Spinal cord (tissue), 10 donors: ENCODE measurements around the gene UBE2V1. TPM values are rescaled to one million over a fixed set of nuclear protein-coding genes. Genes with fewer than 3 reads are reported as not detected.
"Not testable (repeated sequence)": the region's sequence is repeated elsewhere in the genome, so short reads cannot be mapped to it uniquely, and the experiment has no call there.

ENCODE experiments used
- DNase-seq, 6 donors: peaks; one replicate each; pipeline versions ENCODE4 v3.0.0 to v3.0.0-alpha.2; 2013 to 2015; ENCODE audit warnings: low spot score in 6 of 6, low read depth in 4 of 6
- H3K27ac ChIP-seq: one replicate; pipeline ENCODE4 v1.5.1; 2013; ENCODE audit warnings: low read depth, low read length, control low read depth
- H3K27me3 ChIP-seq: one replicate; pipeline ENCODE4 v1.6.1; 2013; ENCODE audit warnings: low read length; ENCODE audit not compliant: control insufficient read depth, insufficient read depth
- H3K36me3 ChIP-seq: one replicate; pipeline ENCODE4 v1.6.1; 2013; ENCODE audit warnings: low read length; ENCODE audit not compliant: control insufficient read depth, insufficient read depth
- H3K4me1 ChIP-seq: one replicate; pipeline ENCODE4 v1.6.1; 2013; ENCODE audit warnings: low read length; ENCODE audit not compliant: control insufficient read depth, insufficient read depth
- H3K4me3 ChIP-seq: one replicate; pipeline ENCODE4 v1.5.1; 2013; ENCODE audit warnings: low read depth, low read length, control low read depth
- H3K9me3 ChIP-seq: one replicate; pipeline ENCODE4 v1.6.1; 2013; ENCODE audit warnings: low read length; ENCODE audit not compliant: control insufficient read depth, insufficient read depth
- WGBS: methylation state at CpG from one replicate; pipeline ENCODE4 v1.1.5; 2013; ENCODE audit warnings: missing lambda C conversion rate; ENCODE audit not compliant: insufficient coverage; 5-methylcytosine and 5-hydroxymethylcytosine counted together
- polyA plus RNA-seq, 2 donors: library from polyadenylated mRNA; unstranded; fragments of 120-200 nt; gene quantifications; one replicate each; pipeline ENCODE4 v1.2.1, GENCODE V29; 2013; ENCODE audit not compliant: insufficient read length in 2 of 2
- total RNA-seq, 2 donors: library from RNA; depleted of rRNA in 1 of 2; stranded (reverse); fragments of 120-200 nt in 1 of 2; fragments of >200 nt in 1 of 2; gene quantifications; one replicate each; pipeline versions ENCODE4 v1.2.3 to v1.2.4, GENCODE V29; 2013 to 2014
- donor health status: healthy.

Gene UBE2V1
- total and polyA plus RNA-seq, 4 donors, result 47.8 to 174 (median 111) TPM

DNA sequence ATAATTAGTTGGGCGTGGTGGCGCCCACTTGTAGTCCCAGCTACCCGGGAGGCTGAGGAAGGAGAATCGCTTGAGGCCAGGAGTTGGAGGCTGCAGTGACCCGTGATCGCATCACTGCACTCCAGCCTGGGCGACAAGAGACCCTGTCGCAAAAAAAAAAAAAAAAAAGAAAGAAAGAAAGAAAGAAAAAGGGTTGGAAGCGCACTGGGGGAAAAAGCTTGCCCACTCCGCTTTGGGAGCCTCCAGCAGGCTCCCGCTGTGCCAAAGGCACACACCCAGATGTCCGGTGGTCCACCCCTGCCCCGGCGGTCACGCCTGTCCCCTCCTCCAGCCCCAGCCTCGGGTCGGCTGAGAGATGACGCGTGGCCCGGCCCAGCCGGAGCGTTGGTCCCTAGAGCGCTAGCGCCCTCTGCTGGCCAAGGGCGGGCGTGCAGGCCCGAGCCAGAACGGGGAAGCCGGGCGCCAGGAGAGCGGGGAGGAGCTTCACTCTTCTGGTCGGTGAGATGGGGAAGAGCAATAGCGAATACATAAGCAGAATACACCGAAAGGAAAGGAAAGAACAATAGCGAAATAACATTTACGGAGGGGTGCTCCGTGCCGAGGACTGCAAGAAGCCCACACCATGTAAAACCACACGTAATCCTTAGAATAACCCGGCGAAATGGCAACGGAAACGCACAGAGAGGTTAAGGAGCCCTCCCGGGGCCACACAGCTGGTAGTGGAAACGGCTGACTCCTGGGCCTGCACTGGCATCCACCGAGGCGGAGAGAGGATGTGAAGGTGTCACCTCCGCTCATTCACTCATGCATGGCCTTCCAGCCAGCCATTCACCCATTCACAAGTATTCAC lies 41.7 kb downstream of the UBE2V1 start:
- no peaks in the 10 kb centered on the region for H3K27me3 ChIP-seq
- peak; percentile 67 to 94 (median 78) for DNase-seq
- 9% methylated on average over 30 of the region's 48 CpGs for WGBS
- H3K4me1 ChIP-seq, result peaks cover 14% of the 10 kb centered on the region
- H3K4me3 ChIP-seq, result peak overlapping the region; percentile 33
- no peaks in the 10 kb centered on the region for H3K9me3 ChIP-seq
- H3K36me3 ChIP-seq, result no peaks in the 10 kb centered on the region
- no peak overlapping the region for H3K27ac ChIP-seq

DNA sequence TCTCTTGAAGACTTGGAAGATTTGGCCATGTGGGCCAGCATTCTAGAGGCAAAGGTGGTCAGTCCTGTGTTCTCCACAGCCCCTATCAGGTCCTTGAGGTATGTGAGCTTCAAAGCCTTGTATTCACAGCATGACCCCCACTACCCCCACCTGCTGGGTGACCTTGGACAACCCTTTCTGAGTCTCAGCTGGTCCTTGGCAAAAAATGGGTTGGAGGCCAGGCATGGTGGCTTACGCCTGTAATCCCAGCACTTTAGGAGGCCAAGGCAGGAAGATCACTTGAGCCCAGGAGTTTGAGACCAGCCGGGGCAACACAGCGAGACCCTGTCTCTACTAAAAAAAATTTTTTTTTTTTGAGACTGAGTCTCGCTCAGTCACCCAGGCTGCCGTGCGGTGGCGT lies 42.6 kb downstream of the UBE2V1 start:
- Histone ChIP-seq H3K9me3 (no peaks in the 10 kb centered on the region), H3K4me3 (no peak overlapping the region), H3K36me3 (no peaks in the 10 kb centered on the region), H3K27ac (no peak overlapping the region), H3K4me1 (peaks cover 10% of the 10 kb centered on the region), H3K27me3 (no peaks in the 10 kb centered on the region)
- WGBS, result 97% methylated on average over 7 of the region's 7 CpGs
- DNase-seq, result no peak

DNA sequence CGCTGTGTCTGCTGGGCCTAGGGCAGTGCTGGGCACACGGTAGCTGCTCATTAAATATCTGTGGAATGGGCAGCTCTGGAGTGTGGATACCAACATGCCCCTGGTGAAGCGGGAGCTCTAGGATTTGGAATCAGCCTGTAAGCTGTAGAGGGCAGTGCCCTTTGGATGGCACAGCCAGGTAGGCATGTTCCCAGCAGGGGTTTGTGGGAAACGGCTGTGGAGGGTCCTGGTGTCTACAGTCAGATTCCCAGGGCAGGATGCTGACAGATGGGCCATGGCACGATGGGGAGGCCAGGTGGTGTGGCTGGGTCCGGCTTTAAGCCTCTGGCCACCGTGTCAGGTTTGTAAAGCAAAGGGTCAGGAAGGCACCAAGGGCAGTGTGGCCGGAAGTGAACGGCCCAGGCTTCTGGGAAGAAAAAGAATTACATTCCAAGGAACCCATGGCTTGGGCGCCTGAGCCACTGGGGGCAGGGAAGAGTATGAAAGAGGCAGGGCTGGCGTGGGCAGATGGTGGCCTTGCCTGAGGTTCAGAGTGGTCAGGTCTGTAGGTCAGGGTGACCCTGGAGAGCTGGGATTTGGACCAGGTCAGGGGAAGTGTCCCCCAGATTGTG lies 44.8 kb downstream of the UBE2V1 start:
- Histone ChIP-seq H3K27me3 (no peaks in the 10 kb centered on the region), H3K27ac (no peak overlapping the region), H3K4me3 (no peak overlapping the region), H3K9me3 (no peaks in the 10 kb centered on the region), H3K36me3 (no peaks in the 10 kb centered on the region), H3K4me1 (peaks cover 9% of the 10 kb centered on the region)
- WGBS, result 68% methylated on average over 11 of the region's 11 CpGs
- DNase-seq, result no peak

DNA sequence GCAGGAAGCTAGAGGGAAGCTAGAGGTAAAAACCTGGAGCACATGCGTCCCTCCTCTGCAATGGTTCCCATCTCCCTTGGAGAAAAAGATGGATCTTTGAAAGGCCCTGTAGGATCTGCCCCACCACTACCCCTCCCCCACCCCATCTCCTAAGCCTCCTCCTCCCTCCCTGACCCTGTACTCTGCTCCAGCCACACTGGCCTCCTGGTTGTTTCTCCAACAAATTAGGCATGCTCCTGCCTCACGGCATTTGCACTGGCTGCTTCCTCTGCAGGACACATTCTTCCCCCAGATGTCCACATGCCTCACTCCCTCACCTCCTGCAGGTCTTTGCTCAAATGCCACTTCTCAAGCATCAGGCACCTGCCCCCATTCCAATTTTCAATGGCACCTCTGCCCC lies 45.5 kb downstream of the UBE2V1 start:
- Histone ChIP-seq H3K27me3 (no peaks in the 10 kb centered on the region), H3K36me3 (no peaks in the 10 kb centered on the region), H3K4me1 (peaks cover 9% of the 10 kb centered on the region), H3K4me3 (no peak overlapping the region), H3K27ac (no peak overlapping the region), H3K9me3 (no peaks in the 10 kb centered on the region)
- DNase-seq, result no peak
- WGBS, result 58% methylated on average over 2 of the region's 2 CpGs

DNA sequence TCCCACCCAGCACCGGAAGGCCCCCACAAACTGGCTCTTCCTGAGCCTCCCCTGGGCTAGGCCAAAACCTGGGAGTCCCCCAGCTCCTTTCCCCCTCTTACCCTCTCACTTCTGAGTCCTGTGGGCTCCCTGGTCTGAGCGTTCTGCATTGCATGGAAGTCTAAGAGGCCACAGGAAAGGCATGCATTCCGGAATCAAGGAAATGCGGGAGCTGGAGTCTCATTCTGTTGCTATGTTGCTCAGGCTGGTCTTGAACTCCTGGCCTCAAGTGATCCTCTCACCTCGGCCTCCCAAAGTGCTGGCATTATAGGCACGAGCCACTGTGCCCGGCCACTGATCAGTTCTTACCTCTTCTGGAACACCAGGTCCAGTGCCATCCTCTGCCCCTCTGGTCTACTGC lies 45.9 kb downstream of the UBE2V1 start:
- Histone ChIP-seq H3K9me3 (no peaks in the 10 kb centered on the region), H3K4me1 (peaks cover 9% of the 10 kb centered on the region), H3K4me3 (no peak overlapping the region), H3K27ac (no peak overlapping the region), H3K36me3 (no peaks in the 10 kb centered on the region), H3K27me3 (no peaks in the 10 kb centered on the region)
- WGBS, result 83% methylated on average over 7 of the region's 7 CpGs
- no peak for DNase-seq

DNA sequence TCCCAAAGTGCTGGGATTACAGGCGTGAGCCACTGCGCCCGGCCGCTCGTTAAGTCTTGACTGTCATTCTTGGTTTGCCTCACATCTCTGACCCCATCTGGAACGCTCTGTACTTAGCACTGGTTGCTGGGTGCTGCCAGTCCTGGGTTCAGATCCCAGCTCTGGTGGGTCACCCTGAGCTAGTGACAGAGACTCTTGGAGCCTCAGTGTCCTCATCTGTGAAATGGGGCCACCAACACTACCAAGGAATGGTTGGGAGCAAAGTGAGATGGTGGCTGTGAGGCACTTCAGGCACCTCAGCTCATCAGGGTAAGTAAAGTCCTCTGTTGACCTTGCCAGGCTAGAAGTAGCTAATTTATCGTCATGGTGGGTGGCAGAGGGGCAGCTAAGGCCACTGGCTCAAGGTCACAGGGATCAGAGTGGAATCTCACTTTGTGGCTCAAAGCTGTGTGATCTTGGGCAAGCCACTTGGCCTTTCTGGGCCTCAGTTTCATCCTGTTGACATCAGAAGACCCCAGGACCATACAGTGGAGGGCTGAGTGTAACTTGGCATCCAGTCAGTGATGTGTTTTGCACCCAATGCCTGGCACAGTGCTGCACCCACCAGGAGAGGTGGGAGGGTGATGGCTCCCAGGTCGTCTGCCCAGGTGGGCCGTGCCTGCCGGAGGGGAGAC lies 46.7 kb downstream of the UBE2V1 start:
- no peak overlapping the region for H3K4me3 ChIP-seq
- no peak overlapping the region for H3K27ac ChIP-seq
- H3K27me3 ChIP-seq, result no peaks in the 10 kb centered on the region
- no peaks in the 10 kb centered on the region for H3K36me3 ChIP-seq
- DNase-seq, result no peak
- no peaks in the 10 kb centered on the region for H3K9me3 ChIP-seq
- WGBS, result 96% methylated on average over 10 of the region's 10 CpGs
- H3K4me1 ChIP-seq, result peaks cover 5% of the 10 kb centered on the region

DNA sequence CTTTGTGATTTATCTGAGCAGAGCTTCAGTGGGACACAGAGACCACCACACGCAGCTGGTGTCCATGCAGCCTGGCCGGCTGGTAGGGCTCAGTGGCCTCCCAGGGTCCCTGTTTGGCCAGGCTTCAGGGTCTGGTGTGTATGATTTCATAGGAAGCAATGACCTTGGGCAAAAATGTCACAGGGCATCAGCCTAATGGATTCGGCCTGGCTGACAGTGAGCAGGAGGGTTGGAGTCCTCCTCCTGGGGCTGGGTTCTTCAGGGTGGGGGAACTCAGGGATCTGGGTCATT lies 47.7 kb downstream of the UBE2V1 start:
- Histone ChIP-seq H3K9me3 (no peaks in the 10 kb centered on the region), H3K4me1 (no peaks in the 10 kb centered on the region), H3K27ac (no peak overlapping the region), H3K4me3 (no peak overlapping the region), H3K27me3 (no peaks in the 10 kb centered on the region), H3K36me3 (no peaks in the 10 kb centered on the region)
- no peak for DNase-seq
- WGBS, result 77% methylated on average over 3 of the region's 3 CpGs

DNA sequence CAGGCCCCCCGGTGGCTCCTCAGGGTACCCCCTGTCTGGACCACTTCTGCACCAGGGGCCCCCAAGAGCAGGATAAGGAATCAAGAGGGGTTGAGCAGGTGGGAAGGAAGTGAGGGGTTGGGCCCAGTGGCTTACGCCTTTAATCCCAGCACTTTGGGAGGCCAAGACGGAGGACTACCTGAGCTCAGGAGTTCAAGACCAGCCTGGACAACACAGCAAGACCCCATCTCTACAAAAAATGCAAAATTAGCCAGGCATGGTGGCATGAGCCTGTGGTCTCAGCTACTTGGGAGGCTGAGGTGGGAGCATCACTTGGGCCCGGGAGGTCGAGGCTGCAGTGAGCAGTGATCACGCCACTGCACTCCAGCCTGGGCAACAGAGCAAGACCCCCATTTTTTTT lies 49.2 kb downstream of the UBE2V1 start:
- not testable (repeated sequence) for DNase-seq, H3K4me3 ChIP-seq, H3K27ac ChIP-seq, H3K9me3 ChIP-seq, H3K36me3 ChIP-seq, H3K4me1 ChIP-seq, H3K27me3 ChIP-seq
- WGBS, result 98% methylated on average over 6 of the region's 6 CpGs

DNA sequence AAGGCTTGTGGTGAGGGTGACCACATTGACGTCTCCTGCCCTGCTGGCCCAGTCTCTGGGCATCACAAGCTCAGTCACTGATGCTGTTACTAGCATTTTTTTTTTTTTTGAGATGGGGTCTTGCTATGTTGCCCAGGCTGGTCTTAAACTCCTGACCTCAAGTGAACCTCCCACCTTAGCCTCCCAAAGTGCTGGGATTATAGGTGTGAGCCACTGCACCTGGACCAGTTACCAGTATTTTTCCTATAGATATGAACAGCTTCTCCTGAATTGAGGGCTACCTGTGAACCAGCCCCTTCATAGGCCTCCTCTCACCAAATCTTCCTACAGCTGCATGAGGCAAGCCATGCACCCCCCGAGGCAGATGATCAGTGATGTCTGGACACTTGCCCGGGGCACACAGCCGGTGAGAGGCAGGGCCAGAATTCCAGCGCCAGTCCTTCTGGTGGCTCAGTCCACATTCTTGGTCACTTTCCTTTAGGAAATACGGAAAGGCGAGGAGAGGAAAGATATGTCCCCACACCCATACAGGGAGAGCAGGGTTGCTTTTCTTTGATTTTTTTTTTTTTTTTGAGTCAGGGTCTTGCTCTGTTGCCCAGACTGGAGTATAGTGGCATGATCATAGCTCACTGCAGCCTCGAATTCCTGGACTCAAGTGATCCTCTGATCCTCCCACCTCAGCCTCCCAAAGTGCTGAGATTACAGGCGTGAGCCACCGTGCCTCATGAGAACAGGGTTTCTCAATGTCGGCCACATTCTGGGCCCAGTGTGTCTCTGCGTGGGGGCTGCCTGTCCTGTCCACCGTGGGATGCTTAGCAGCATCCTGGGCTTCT lies 50.7 kb downstream of the UBE2V1 start:
- Histone ChIP-seq H3K27me3 (no peaks in the 10 kb centered on the region), H3K4me3 (no peak overlapping the region), H3K4me1 (no peaks in the 10 kb centered on the region), H3K27ac (no peak overlapping the region), H3K36me3 (no peaks in the 10 kb centered on the region), H3K9me3 (no peaks in the 10 kb centered on the region)
- WGBS, result 87% methylated on average over 10 of the region's 13 CpGs
- no peak for DNase-seq
